ENCODE measurements around the gene MYT1. TPM values are rescaled to one million over a fixed set of nuclear protein-coding genes. Genes with fewer than 3 reads are reported as not detected.

Gene MYT1
- total RNA-seq (2014; rRNA removed; shearing (Covaris generic)): 0.80 and 1.1 TPM in 2 replicates

GRCh38 chr20:64164123-64164836 is at the start of gene MYT1:
TSS of gene MYT1 (plus strand) at chr20:64164452. CDS start at chr20:64198862, 34,410 bp downstream.

GRCh38 chr20:64255361-64256281 is 91.4 kb downstream of the MYT1 start, which contains the start of gene PCMTD2:
TSS of gene PCMTD2 (plus strand) at chr20:64255748. CDS start at chr20:64259966, 4,218 bp downstream.

Small RNA genes within 50 kb of the gene (small RNA-seq; reads per million reads assigned to genes)
- gene AL137028.2: not detected

Other genes with a start within 250 kb of the MYT1 start
- gene UCKL1, start 208.0 kb upstream of the MYT1 start, total RNA-seq (2014; rRNA removed; shearing (Covaris generic)): 36.6 and 41.2 TPM in 2 replicates
- gene ZNF512B, start 194.5 kb upstream of the MYT1 start, total RNA-seq (2014; rRNA removed; shearing (Covaris generic)): 20.1 and 22.8 TPM in 2 replicates
- 1.7 and 1.9 TPM in 2 replicates for gene SAMD10, start 184.8 kb upstream of the MYT1 start, total RNA-seq (2014; rRNA removed; shearing (Covaris generic))
- gene PRPF6, start 183.3 kb upstream of the MYT1 start, total RNA-seq (2014; rRNA removed; shearing (Covaris generic)): 99.3 and 101 TPM in 2 replicates
- 1.8 and 2.1 TPM in 2 replicates for gene C20orf204, start 128.3 kb upstream of the MYT1 start, total RNA-seq (2014; rRNA removed; shearing (Covaris generic))
- gene SOX18, start 114.8 kb upstream of the MYT1 start, total RNA-seq (2014; rRNA removed; shearing (Covaris generic)): 0.72 and 1.2 TPM in 2 replicates
- 47.0 and 53.8 TPM in 2 replicates for gene TCEA2, start 101.3 kb upstream of the MYT1 start, total RNA-seq (2014; rRNA removed; shearing (Covaris generic))
- 28.6 and 30.1 TPM in 2 replicates for gene RGS19, start 84.9 kb upstream of the MYT1 start, total RNA-seq (2014; rRNA removed; shearing (Covaris generic))
- gene OPRL1, start 84.4 kb upstream of the MYT1 start, total RNA-seq (2014; rRNA removed; shearing (Covaris generic)): 0.34 and 0.41 TPM in 2 replicates
- 0.94 and 0.98 TPM in 2 replicates for gene LKAAEAR1, start 80.1 kb upstream of the MYT1 start, total RNA-seq (2014; rRNA removed; shearing (Covaris generic))
- not detected in 2 replicates for gene NPBWR2, start 56.9 kb upstream of the MYT1 start, total RNA-seq (2014; rRNA removed; shearing (Covaris generic))
- gene PCMTD2, start 91.3 kb downstream of the MYT1 start, total RNA-seq (2014; rRNA removed; shearing (Covaris generic)): 117 and 120 TPM in 2 replicates